Measurements from ENCODE around the gene S100A4. TPM values are rescaled to one million over a fixed set of nuclear protein-coding genes. Genes with fewer than 3 reads are reported as not detected.
"Not testable (repeated sequence)": the region's sequence is repeated elsewhere in the genome, so short reads cannot be mapped to it uniquely, and the experiment has no call there.

The S100A4 gene
- total and polyA plus RNA-seq, 3 donors from 2014 or later = 15.8 to 146 (median 23.8) TPM

GRCh38 chr1:153563483-153563901, 17.9 kb upstream of the S100A4 start:
- no peaks in the 10 kb centered on the region for H3K27me3 ChIP-seq
- intact Hi-C loops (cut with DNase I; ENCODE audit: low total_unique reads) = no loop called here
- H3K36me3 ChIP-seq (ENCODE audit: low read depth, missing control alignments) = no peaks in the 10 kb centered on the region
- H3K9me3 ChIP-seq = no peaks in the 10 kb centered on the region
- TF ChIP-seq CTCF (IDR thresholded peaks at IDR 0.05) (no peak), POLR2A (IDR thresholded peaks at IDR 0.05) (no peak)
- no peak overlapping the region for H3K4me3 ChIP-seq
- 73 to 81% methylated on average over 6 of the region's 6 CpGs for WGBS, 2 donors
- DNase-seq = no peak
- H3K27ac ChIP-seq = no peak overlapping the region
- H3K4me1 ChIP-seq = peaks cover 26% of the 10 kb centered on the region

GRCh38 chr1:153562021-153562420, 16.4 kb upstream of the S100A4 start:
- intact Hi-C loops (cut with DNase I; ENCODE audit: low total_unique reads) = not testable (repeated sequence)

GRCh38 chr1:153561466-153561985, 15.9 kb upstream of the S100A4 start:
- intact Hi-C loops (cut with DNase I; ENCODE audit: low total_unique reads) = no loop called here
- no peak for DNase-seq
- peaks cover 14% of the 10 kb centered on the region for H3K4me1 ChIP-seq
- TF ChIP-seq CTCF (IDR thresholded peaks at IDR 0.05) = no peak
- no peak for TF ChIP-seq POLR2A (IDR thresholded peaks at IDR 0.05)
- H3K27me3 ChIP-seq = no peaks in the 10 kb centered on the region
- WGBS, 2 donors = 90 to 100% methylated on average over 3 of the region's 3 CpGs
- no peak overlapping the region for H3K4me3 ChIP-seq
- no peak overlapping the region for H3K27ac ChIP-seq
- no peaks in the 10 kb centered on the region for H3K36me3 ChIP-seq (ENCODE audit: low read depth, missing control alignments)
- no peaks in the 10 kb centered on the region for H3K9me3 ChIP-seq

More at GRCh38 chr1:153562021-153562420, 16.4 kb upstream of the S100A4 start:
- H3K27ac ChIP-seq; H3K9me3 ChIP-seq; DNase-seq; H3K36me3 ChIP-seq (ENCODE audit: low read depth, missing control alignments); H3K27me3 ChIP-seq; H3K4me3 ChIP-seq: not testable (repeated sequence)
- WGBS, 2 donors = 83 to 84% methylated on average over 3 of the region's 3 CpGs
- peaks cover 19% of the 10 kb centered on the region for H3K4me1 ChIP-seq

GRCh38 chr1:153560771-153561465, 15.3 kb upstream of the S100A4 start:
- TF ChIP-seq CTCF (IDR thresholded peaks at IDR 0.05) = no peak
- no peak for TF ChIP-seq POLR2A (IDR thresholded peaks at IDR 0.05)
- Histone ChIP-seq H3K4me3 (no peak overlapping the region), H3K27me3 (no peaks in the 10 kb centered on the region), H3K4me1 (peaks cover 8% of the 10 kb centered on the region), H3K36me3 (ENCODE audit: low read depth, missing control alignments) (no peaks in the 10 kb centered on the region), H3K27ac (no peak overlapping the region), H3K9me3 (no peaks in the 10 kb centered on the region)
- WGBS, 2 donors = 73 to 75% methylated on average over 10 of the region's 10 CpGs
- intact Hi-C loops (cut with DNase I; ENCODE audit: low total_unique reads) = no loop called here
- no peak for DNase-seq

- Histone ChIP-seq H3K27me3 (no peaks in the 10 kb centered on the region), H3K9me3 (no peaks in the 10 kb centered on the region), H3K27ac (no peak overlapping the region), H3K36me3 (ENCODE audit: low read depth, missing control alignments) (no peaks in the 10 kb centered on the region), H3K4me3 (no peak overlapping the region), H3K4me1 (peaks cover under 1% of the 10 kb centered on the region)
- TF ChIP-seq POLR2A (IDR thresholded peaks at IDR 0.05) (no peak), CTCF (IDR thresholded peaks at IDR 0.05) (no peak)
- 87 to 99% methylated on average over 2 of the region's 2 CpGs for WGBS, 2 donors
- intact Hi-C loops (cut with DNase I; ENCODE audit: low total_unique reads) = no loop called here
- no peak for DNase-seq
Observed at GRCh38 chr1:153560241-153560640, 14.6 kb upstream of the S100A4 start.

All from testis (tissue), 3 donors.